Hematopoietic multipotent progenitor cell treated with erythropoietin and hydrocortisone succinate and interleukin-3 and kit ligand, for 8 days (in vitro differentiated cells): ENCODE measurements around the gene TFR2.

ENCODE experiments used
- DNase-seq: peaks from one replicate; pipeline ENCODE4 v3.0.0-alpha.2; 2015

The TFR2 gene

DNA sequence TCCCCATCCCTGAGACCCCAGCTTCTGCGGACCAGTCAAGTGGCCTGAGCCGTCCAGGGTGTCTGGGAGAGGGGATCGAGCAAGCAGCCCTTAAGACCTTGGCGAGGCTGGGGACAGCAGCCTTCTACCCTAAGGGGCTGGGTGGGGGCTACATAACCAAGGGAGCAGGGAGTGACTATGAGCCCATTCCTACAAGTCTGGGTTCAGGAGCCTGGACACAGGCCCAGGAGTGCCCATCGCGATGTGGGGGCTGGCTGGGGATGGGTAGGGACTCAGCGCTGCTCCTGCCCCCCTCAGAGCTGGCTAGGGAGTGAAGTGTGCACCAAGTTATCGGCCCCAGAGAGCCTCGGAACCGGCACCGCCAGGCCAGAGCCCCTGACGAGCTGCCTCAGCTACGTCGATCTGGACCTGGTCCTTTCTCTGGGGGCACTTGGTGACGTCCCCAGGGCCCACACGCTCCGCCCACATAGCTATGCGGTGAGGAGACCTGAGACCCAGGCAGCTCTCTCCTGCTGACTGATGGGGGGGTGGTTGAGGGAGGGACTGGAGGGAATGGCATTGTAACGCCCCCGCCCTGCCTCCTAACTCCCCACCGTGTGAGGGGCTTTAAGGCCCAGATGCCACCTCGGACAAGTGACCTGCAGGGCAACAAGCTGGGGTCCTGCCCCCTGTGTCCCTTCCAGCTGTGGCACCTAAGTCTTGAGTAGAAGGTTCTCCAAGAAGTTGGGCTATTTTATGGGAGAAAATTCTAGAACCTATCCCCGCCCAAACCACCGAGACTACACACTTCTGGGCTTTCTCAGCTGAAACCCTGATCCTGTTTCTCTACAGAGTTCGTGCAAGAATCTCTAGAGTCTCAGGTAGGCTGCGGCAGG, 70.2 kb downstream of the TFR2 start:
- no peak for DNase-seq
